Measurements from ENCODE around the gene SMCO1.

DNA sequence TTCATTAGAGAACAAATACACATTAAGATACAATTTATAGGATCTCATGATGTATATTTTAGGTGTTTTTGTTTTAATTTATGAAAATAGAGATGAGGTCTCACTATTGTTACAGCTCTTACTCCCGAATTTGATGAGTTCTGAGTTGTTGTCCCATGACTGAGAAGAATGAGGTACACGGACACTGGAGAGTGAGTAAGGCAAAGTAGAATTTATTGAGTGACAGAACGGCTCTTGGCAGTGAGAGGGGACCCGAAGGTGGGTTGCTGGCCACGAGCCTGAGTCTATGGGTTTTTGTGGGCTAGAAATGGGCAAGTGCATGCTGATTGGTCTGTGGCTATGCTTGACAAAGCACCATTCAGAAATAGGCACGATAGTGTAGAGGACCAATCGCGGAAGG lies 8.5 kb downstream of the SMCO1 start:
- TF ChIP-seq CTCF (IDR thresholded peaks at IDR 0.05) (no peak), POLR2A (IDR thresholded peaks at IDR 0.05) (no peak)
